ENCODE measurements around the gene TGM5.

TGM5 gene

DNA sequence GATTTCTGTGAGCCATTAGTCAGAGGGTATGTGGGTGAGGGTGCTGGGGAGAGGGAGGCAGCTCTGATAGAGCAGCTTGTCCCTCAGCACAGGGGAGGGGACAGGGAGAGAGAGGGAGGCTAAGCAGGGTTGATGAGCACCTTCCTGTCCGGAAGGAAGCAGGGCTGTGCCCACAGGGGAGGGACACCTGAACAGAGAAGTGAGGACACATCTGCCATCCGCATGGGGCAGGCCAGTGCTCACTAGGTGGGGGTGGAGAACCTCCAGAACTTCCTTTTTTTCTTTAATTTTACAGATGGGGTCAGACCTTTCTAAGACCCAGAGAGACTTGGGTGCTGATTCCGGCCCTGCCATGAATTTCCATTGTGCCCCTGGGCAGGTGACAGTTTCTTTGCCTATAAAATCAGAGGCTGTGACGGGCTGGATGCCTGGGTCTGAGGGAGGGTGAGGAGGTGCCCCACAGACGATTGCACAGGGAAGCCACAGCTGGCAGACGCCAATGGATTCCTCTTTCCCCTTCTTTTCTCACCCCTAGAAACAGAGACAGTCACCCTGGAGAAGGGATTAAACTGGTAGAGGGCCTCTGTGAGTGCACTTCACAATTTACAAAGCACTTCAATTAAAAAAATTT lies 4.1 kb upstream of the TGM5 start:
- CTCF ChIA-PET, result interaction anchor here (1.0 to 8.1 kb wide), 7 partner anchors 11 to 67 kb away, joined by 3 to 250 read pairs (median 31); partner anchors contain the start of gene EPB42
- TF ChIP-seq, protein P1, sequence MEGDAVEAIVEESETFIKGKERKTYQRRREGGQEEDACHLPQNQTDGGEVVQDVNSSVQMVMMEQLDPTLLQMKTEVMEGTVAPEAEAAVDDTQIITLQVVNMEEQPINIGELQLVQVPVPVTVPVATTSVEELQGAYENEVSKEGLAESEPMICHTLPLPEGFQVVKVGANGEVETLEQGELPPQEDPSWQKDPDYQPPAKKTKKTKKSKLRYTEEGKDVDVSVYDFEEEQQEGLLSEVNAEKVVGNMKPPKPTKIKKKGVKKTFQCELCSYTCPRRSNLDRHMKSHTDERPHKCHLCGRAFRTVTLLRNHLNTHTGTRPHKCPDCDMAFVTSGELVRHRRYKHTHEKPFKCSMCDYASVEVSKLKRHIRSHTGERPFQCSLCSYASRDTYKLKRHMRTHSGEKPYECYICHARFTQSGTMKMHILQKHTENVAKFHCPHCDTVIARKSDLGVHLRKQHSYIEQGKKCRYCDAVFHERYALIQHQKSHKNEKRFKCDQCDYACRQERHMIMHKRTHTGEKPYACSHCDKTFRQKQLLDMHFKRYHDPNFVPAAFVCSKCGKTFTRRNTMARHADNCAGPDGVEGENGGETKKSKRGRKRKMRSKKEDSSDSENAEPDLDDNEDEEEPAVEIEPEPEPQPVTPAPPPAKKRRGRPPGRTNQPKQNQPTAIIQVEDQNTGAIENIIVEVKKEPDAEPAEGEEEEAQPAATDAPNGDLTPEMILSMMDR (IDR thresholded peaks at IDR 0.05; ENCODE audit: control extremely low read depth, extremely low read depth, low read depth, missing control alignments), result no peak
- DNase-seq (ENCODE audit: extremely low spot score), result no peak
- POLR2A ChIA-PET, result no interaction called here

DNA sequence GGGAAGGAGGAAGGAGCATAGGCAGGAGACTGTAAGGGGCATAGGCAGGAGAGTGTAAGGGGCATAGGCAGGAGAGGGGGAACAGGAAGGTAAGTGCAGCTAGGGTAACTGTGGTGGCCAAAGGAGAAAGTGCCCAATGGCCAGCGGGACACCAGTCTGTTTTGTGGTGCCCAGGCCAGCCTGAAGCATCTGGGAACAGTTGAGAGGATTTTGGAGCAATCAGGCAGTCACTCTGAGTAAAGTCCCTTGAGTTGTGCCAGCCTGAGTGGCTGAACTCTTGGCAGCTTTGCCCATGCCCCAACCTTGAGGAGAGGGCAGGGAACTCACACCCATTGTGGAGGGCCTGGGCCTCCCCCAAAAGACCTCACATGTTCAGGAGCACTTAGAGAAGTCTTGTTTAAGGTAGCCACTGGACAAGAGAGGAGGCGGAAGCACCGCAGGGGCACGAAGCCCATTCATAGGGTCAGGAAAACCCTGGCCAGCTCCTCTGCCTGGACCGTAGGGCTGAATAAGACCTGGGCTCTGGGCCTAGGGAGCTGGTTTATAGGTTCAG lies 3.5 kb upstream of the TGM5 start:
- ChIA-PET POLR2A (no interaction called here), CTCF (interaction anchor here (1.0 to 8.1 kb wide), 9 partner anchors 10 to 67 kb away, joined by 3 to 250 read pairs (median 14); partner anchors contain the start of gene EPB42)
- DNase-seq (ENCODE audit: extremely low spot score), result no peak
- TF ChIP-seq, protein P1 (IDR thresholded peaks at IDR 0.05; ENCODE audit: control extremely low read depth, extremely low read depth, low read depth, missing control alignments), result no peak

DNA sequence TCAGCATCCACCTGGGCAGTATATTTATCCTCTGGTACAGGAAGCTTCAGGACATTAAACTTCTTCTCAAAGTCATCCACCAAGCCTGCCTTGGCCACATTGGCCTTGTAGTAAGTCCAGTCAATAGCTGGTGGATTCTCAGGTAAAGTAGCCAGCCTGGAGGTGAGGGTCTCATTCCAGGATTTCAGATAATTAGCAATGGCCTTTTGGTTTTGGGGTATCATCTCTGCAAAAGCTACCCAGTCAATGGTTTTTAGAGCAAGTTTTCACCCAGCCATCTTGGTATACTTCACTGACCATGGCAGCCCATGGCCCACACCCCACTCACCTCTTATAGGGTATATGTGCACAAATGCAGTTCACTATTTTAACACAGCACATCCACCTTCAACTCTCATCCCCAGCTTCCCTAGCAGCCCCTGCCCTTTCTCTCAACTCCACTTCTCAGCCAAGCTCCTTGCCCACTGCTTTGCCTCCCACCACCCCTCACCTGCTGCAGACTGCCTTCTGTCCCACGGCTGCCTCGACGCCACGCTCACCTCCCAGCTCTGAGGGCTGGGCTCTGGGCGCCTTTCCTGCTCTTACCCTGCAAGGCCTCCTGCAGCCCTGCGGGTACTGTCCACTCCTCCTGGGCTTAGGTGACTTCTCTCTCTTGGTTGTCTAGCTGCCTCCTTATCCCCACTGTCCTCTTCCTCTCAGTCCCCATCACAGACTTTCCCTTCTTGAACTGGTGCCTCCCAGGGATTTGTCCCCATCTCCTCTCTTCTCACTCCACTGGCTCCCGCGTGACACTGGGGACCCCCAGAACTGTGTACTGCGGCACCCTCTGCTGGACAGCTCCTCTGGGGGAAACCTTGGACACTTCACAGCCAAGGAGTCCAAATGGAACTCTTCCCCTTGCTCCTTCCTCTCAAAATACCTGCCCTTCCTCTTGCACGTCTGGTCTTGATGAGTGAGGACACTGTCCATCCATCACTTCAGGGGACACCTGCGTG lies 1.7 kb upstream of the TGM5 start:
- ChIA-PET POLR2A (interaction anchor here (1.6 kb wide), 1 partner anchor 43 kb away, joined by 4 read pairs; no protein-coding TSS in a partner anchor), CTCF (interaction anchor here (0.7 to 8.1 kb wide), 24 partner anchors 8 to 557 kb away, joined by 3 to 250 read pairs (median 6); partner anchors contain the start of gene EPB42)
- DNase-seq (ENCODE audit: extremely low spot score), result peak; percentile 57
- TF ChIP-seq, protein P1 (IDR thresholded peaks at IDR 0.05; ENCODE audit: control extremely low read depth, extremely low read depth, low read depth, missing control alignments), result peak; percentile 59

DNA sequence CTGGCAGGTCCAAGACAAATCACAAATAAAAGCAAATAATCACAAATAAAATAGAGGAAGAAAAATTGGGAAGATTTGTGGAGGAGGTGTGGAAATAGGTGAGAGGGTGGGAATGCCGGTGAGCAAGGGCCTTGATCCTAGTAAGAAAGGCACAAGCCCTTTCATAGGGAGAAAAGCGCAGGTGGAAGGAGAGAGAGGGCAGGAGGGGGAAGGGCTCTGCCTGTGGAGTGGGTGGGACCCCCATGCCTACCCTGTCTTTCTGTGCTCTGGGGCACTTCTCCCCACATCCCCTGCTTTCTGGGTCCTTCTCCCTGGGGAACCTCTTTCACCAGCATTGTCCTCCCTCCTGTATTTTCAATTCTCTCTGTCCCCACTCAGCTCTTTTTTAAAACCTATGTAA lies 711 bp upstream of the TGM5 start:
- DNase-seq (ENCODE audit: extremely low spot score), result no peak
- TF ChIP-seq, protein P1 (IDR thresholded peaks at IDR 0.05; ENCODE audit: control extremely low read depth, extremely low read depth, low read depth, missing control alignments), result no peak
- ChIA-PET POLR2A (no interaction called here), CTCF (interaction anchor here (0.8 to 8.1 kb wide), 13 partner anchors 9 to 69 kb away, joined by 3 to 250 read pairs (median 9); partner anchors contain the start of gene EPB42)

DNA sequence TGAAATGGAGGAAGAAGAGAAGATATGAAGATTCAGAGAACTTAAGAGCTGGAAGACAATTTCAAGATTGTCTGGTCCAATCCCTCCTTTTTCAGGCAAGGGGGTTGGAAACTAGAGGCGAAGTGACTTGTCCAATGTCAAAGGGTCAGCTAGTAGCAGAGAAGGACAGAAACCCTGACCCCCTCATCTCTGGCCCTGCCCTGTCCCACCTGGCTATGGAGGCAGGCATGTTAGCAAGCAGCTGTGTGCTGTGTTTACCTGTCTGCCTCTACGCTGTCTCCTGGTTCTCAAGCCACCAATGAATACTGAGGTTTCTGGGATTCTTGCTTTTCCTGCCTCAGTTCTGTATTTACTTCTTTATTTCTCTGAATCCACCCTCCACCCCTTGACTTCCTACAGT lies 342 bp downstream of the TGM5 start:
- TF ChIP-seq, protein P1 (IDR thresholded peaks at IDR 0.05; ENCODE audit: control extremely low read depth, extremely low read depth, low read depth, missing control alignments), result no peak
- DNase-seq (ENCODE audit: extremely low spot score), result no peak
- ChIA-PET CTCF (interaction anchor here (0.7 to 8.1 kb wide), 10 partner anchors 8 to 62 kb away, joined by 3 to 250 read pairs (median 6); partner anchors contain the start of gene EPB42), POLR2A (no interaction called here)
